Measurements from ENCODE around the gene TSPAN18. TPM values are rescaled to one million over a fixed set of nuclear protein-coding genes. Genes with fewer than 3 reads are reported as not detected.
A peak's percentile ranks its signal among the peaks of the same experiment; 100 is the strongest.

The TSPAN18 gene
- total RNA-seq, 1 donor from 2014 or later = 46.4 TPM

- Histone ChIP-seq H3K4me3 (no peak overlapping the region), H3K36me3 (no peaks in the 10 kb centered on the region), H3K4me1 (no peaks in the 10 kb centered on the region), H3K27ac (no peak overlapping the region), H3K27me3 (no peaks in the 10 kb centered on the region), H3K9me3 (no peaks in the 10 kb centered on the region)
- ATAC-seq (peak; percentile 5), DNase-seq (peak; percentile 39)
- intact Hi-C loops (cut with DNase I) = no loop called here
- no peak for TF ChIP-seq CTCF (IDR thresholded peaks at IDR 0.05)
Measured at GRCh38 chr11:44826922-44827643, 100.3 kb downstream of the TSPAN18 start.

GRCh38 chr11:44828296-44828695 is 101.5 kb downstream of the TSPAN18 start:
- H3K36me3 ChIP-seq = no peaks in the 10 kb centered on the region
- no peaks in the 10 kb centered on the region for H3K9me3 ChIP-seq
- no peak overlapping the region for H3K27ac ChIP-seq
- DNase-seq (no peak), ATAC-seq (no peak)
- H3K4me1 ChIP-seq = no peaks in the 10 kb centered on the region
- no peaks in the 10 kb centered on the region for H3K27me3 ChIP-seq
- H3K4me3 ChIP-seq = no peak overlapping the region
- TF ChIP-seq CTCF (IDR thresholded peaks at IDR 0.05) = no peak
- intact Hi-C loops (cut with DNase I) = no loop called here

- Histone ChIP-seq H3K4me3 (no peak overlapping the region), H3K27me3 (no peaks in the 10 kb centered on the region), H3K27ac (no peak overlapping the region), H3K9me3 (no peaks in the 10 kb centered on the region), H3K4me1 (peaks cover 2% of the 10 kb centered on the region), H3K36me3 (no peaks in the 10 kb centered on the region)
- DNase-seq (no peak), ATAC-seq (peak; percentile 54)
- no peak for TF ChIP-seq CTCF (IDR thresholded peaks at IDR 0.05)
- intact Hi-C loops (cut with DNase I) = no loop called here
Measured at GRCh38 chr11:44829838-44830237, 103.1 kb downstream of the TSPAN18 start.

- ATAC-seq = no peak
- intact Hi-C loops (cut with DNase I) = no loop called here
- no peaks in the 10 kb centered on the region for H3K9me3 ChIP-seq
- no peaks in the 10 kb centered on the region for H3K36me3 ChIP-seq
- H3K27me3 ChIP-seq = no peaks in the 10 kb centered on the region
- no peak for TF ChIP-seq CTCF (IDR thresholded peaks at IDR 0.05)
- H3K4me3 ChIP-seq = no peak overlapping the region
- no peak overlapping the region for H3K27ac ChIP-seq
- DNase-seq = no peak
- peaks cover 2% of the 10 kb centered on the region for H3K4me1 ChIP-seq
Measured at GRCh38 chr11:44831605-44832394, 105.0 kb downstream of the TSPAN18 start.

- DNase-seq (no peak), ATAC-seq (no peak)
- Histone ChIP-seq H3K4me1 (peaks cover 2% of the 10 kb centered on the region), H3K36me3 (no peaks in the 10 kb centered on the region), H3K9me3 (no peaks in the 10 kb centered on the region), H3K27me3 (no peaks in the 10 kb centered on the region), H3K4me3 (no peak overlapping the region), H3K27ac (no peak overlapping the region)
- intact Hi-C loops (cut with DNase I) = no loop called here
- TF ChIP-seq CTCF (IDR thresholded peaks at IDR 0.05) = no peak
Measured at GRCh38 chr11:44832452-44832851, 105.7 kb downstream of the TSPAN18 start.
